HEK293 (cell line): ENCODE data around the gene LAMA5.

Experiments
- CTCF ChIA-PET: fragments of 350-600 bp; formaldehyde crosslinking; extraction: SDS; loops from one replicate; lab custom pipeline; 2021; ENCODE audit warnings: antibody characterized with exemption; lab: Yijun Ruan, JAX
- POLR2A ChIA-PET: fragments of 300-600 bp; formaldehyde crosslinking; extraction: SDS; loops from one replicate; lab custom pipeline; 2020; ENCODE audit warnings: antibody characterized with exemption, inconsistent platforms; lab: Yijun Ruan, JAX
- H3K27ac ChIP-seq: fragments of 200-500 bp; sonication (Bioruptor generic); 2 replicates; pipeline ENCODE4 v1.5.1; 2014; ENCODE audit warnings: low read depth, low read length, control low read depth, inconsistent platforms; ENCODE audit errors: extremely low read depth
- H3K36me3 ChIP-seq, 2 experiments: fragments of 200-500 bp in 1 of 2; sonication (Bioruptor generic) in 1 of 2; 1 replicate in 1 of 2; 2 replicates in 1 of 2; pipeline ENCODE4 v1.5.1; 2014 to 2017; ENCODE audit warnings: inconsistent platforms in 2 of 2, low read length in 2 of 2; ENCODE audit not compliant: control insufficient read depth in 2 of 2, insufficient read depth in 1 of 2
- H3K4me1 ChIP-seq: fragments of 200-500 bp; sonication (Bioruptor generic); 2 replicates; pipeline ENCODE4 v1.5.1; 2014; ENCODE audit warnings: mild to moderate bottlenecking, low read length, inconsistent platforms; ENCODE audit not compliant: control insufficient read depth, insufficient read depth
- H3K4me3 ChIP-seq: 2 replicates; pipeline ENCODE4 v1.5.1; 2011; ENCODE audit warnings: low read depth, mild to moderate bottlenecking, control low read depth, low read length, moderate library complexity
- H3K9me3 ChIP-seq: fragments of 200-500 bp; sonication (Bioruptor generic); 2 replicates; pipeline ENCODE4 v1.5.1; 2014; ENCODE audit warnings: low read depth, low read length, inconsistent platforms; ENCODE audit not compliant: control insufficient read depth, insufficient read depth
- BCL11A ChIP-seq: fragments of 450-650 bp; formaldehyde crosslinking; IDR thresholded peaks from 2 replicates; pipeline ENCODE4 v1.5.1; 2016; ENCODE audit warnings: low read depth, missing biosample characterization, missing genetic modification characterization
- GLIS2 ChIP-seq: fragments of 450-650 bp; formaldehyde crosslinking; IDR thresholded peaks from 2 replicates; pipeline ENCODE4 v1.5.1; 2016; ENCODE audit warnings: missing biosample characterization, missing genetic modification characterization
- HOXD13 ChIP-seq: sonication (generic); formaldehyde crosslinking; IDR thresholded peaks from 2 replicates; pipeline ENCODE4 v1.8.0; 2022; ENCODE audit warnings: missing genetic modification reagents, borderline replicate concordance
- KLF8 ChIP-seq: fragments of 450-650 bp; formaldehyde crosslinking; IDR thresholded peaks from 2 replicates; pipeline ENCODE4 v1.5.1; 2016; ENCODE audit warnings: missing biosample characterization, missing genetic modification characterization
- MYNN ChIP-seq: fragments of 450-650 bp; formaldehyde crosslinking; IDR thresholded peaks from 2 replicates; pipeline ENCODE4 v1.5.1; 2016; ENCODE audit warnings: missing biosample characterization, missing genetic modification characterization, borderline replicate concordance
- OVOL3 ChIP-seq: fragments of 450-650 bp; formaldehyde crosslinking; IDR thresholded peaks from 2 replicates; pipeline ENCODE4 v1.5.1; 2016; ENCODE audit warnings: missing biosample characterization, missing genetic modification characterization
- WT1 ChIP-seq: fragments of 450-650 bp; formaldehyde crosslinking; IDR thresholded peaks from 2 replicates; pipeline ENCODE4 v1.5.1; 2016; ENCODE audit warnings: missing biosample characterization, missing genetic modification characterization
- ZFHX2 ChIP-seq: fragments of 450-650 bp; formaldehyde crosslinking; conservative IDR thresholded peaks from 2 replicates; pipeline ENCODE4 v1.5.1; 2016; ENCODE audit warnings: missing biosample characterization, missing genetic modification characterization
- ZFP37 ChIP-seq: fragments of 450-650 bp; formaldehyde crosslinking; IDR thresholded peaks from 2 replicates; pipeline ENCODE4 v1.5.1; 2016; ENCODE audit warnings: missing biosample characterization, missing genetic modification characterization
- ZNF121 ChIP-seq: fragments of 450-650 bp; formaldehyde crosslinking; IDR thresholded peaks from 2 replicates; pipeline ENCODE4 v1.5.1; 2016; ENCODE audit warnings: missing biosample characterization, missing genetic modification characterization
- ZNF169 ChIP-seq: fragments of 450-650 bp; formaldehyde crosslinking; IDR thresholded peaks from 2 replicates; pipeline ENCODE4 v1.5.1; 2016; ENCODE audit warnings: missing biosample characterization, missing genetic modification characterization
- ZNF19 ChIP-seq: fragments of 450-650 bp; formaldehyde crosslinking; IDR thresholded peaks from 2 replicates; pipeline ENCODE4; 2016; ENCODE audit warnings: missing biosample characterization, missing genetic modification characterization, low read depth
- ZNF292 ChIP-seq: fragments of 450-650 bp; formaldehyde crosslinking; IDR thresholded peaks from 2 replicates; pipeline ENCODE4 v1.5.1; 2016; ENCODE audit warnings: low read depth, missing biosample characterization, missing genetic modification characterization, borderline replicate concordance
- ZNF426 ChIP-seq: fragments of 450-650 bp; formaldehyde crosslinking; IDR thresholded peaks from 2 replicates; pipeline ENCODE4 v1.5.1; 2017; ENCODE audit warnings: missing biosample characterization, missing genetic modification characterization, mild to moderate bottlenecking, inconsistent platforms, moderate library complexity
- ZNF501 ChIP-seq: fragments of 450-650 bp; formaldehyde crosslinking; IDR thresholded peaks from 2 replicates; pipeline ENCODE4 v1.5.1; 2016; ENCODE audit warnings: missing biosample characterization, missing genetic modification characterization
- ZNF549 ChIP-seq: fragments of 450-650 bp; IDR thresholded peaks from 2 replicates; pipeline ENCODE4 v1.5.1; 2018; ENCODE audit warnings: missing biosample characterization, missing genetic modification characterization, mild to moderate bottlenecking, inconsistent platforms, moderate library complexity
- ZNF571 ChIP-seq: fragments of 450-650 bp; formaldehyde crosslinking; IDR thresholded peaks from 2 replicates; pipeline ENCODE4 v1.5.0; 2017; ENCODE audit warnings: missing biosample characterization, missing genetic modification characterization
- ZNF585B ChIP-seq: fragments of 450-650 bp; formaldehyde crosslinking; IDR thresholded peaks from 2 replicates; pipeline ENCODE4 v1.5.1; 2016; ENCODE audit warnings: missing biosample characterization, missing genetic modification characterization
- ZNF621 ChIP-seq: fragments of 450-650 bp; formaldehyde crosslinking; IDR thresholded peaks from 2 replicates; pipeline ENCODE4 v1.5.1; 2017; ENCODE audit warnings: missing biosample characterization, missing genetic modification characterization
- ZNF701 ChIP-seq: fragments of 450-650 bp; formaldehyde crosslinking; IDR thresholded peaks from 2 replicates; pipeline ENCODE4 v1.5.1; 2016; ENCODE audit warnings: missing biosample characterization, missing genetic modification characterization
- ZNF791 ChIP-seq: fragments of 450-650 bp; formaldehyde crosslinking; IDR thresholded peaks from 2 replicates; pipeline ENCODE4 v1.5.1; 2016; ENCODE audit warnings: missing biosample characterization, missing genetic modification characterization
- ZNF843 ChIP-seq: fragments of 450-650 bp; formaldehyde crosslinking; IDR thresholded peaks from 2 replicates; pipeline ENCODE4 v1.5.1; 2016; ENCODE audit warnings: missing biosample characterization, missing genetic modification characterization
- TF ChIP-seq, protein P1 (sequence below): fragments of 450-650 bp; formaldehyde crosslinking; optimal IDR thresholded peaks from 2 replicates; pipeline ENCODE3; 2016; ENCODE audit warnings: missing biosample characterization, mild to moderate bottlenecking, missing genetic modification characterization
- TF ChIP-seq, protein P2 (sequence below): fragments of 450-650 bp; formaldehyde crosslinking; IDR thresholded peaks from 2 replicates; pipeline ENCODE4; 2016; ENCODE audit warnings: missing biosample characterization, missing genetic modification characterization
- TF ChIP-seq, protein P3 (sequence below): fragments of 450-650 bp; formaldehyde crosslinking; IDR thresholded peaks from 2 replicates; pipeline ENCODE4 v1.5.1; 2016; ENCODE audit warnings: missing biosample characterization, missing genetic modification characterization
- TF ChIP-seq, protein P4 (sequence below): fragments of 450-650 bp; IDR thresholded peaks from 2 replicates; pipeline ENCODE4 v1.5.1; 2018; ENCODE audit warnings: missing biosample characterization, missing genetic modification characterization
- TF ChIP-seq, protein P5 (sequence below): fragments of 450-650 bp; formaldehyde crosslinking; IDR thresholded peaks from 2 replicates; pipeline ENCODE4 v1.5.1; 2017; ENCODE audit warnings: missing biosample characterization, missing genetic modification characterization

Gene LAMA5

DNA sequence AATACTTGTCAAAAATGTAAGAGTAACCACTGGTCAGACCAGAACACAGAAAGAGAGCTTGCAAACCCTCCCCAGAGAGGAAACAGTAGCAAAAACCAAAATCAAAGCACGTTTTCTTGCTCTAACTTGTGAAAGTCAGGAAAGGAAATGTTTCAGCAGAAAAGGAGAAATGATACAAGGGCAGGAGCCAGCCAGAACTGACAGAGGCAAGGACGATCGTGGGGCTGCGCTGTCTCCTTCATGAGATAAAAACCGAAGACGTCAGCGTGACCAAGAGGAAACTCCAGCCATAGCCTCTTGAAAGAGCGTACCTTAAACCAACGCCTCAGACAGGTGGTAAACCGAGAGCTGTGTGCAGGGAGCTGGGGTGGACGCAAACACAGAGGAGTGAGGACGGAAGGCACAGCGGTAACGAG, 27.5 kb downstream of the LAMA5 start (continued):
- TF ChIP-seq ZNF701 (tag by site-specific recombination) = no peak

DNA sequence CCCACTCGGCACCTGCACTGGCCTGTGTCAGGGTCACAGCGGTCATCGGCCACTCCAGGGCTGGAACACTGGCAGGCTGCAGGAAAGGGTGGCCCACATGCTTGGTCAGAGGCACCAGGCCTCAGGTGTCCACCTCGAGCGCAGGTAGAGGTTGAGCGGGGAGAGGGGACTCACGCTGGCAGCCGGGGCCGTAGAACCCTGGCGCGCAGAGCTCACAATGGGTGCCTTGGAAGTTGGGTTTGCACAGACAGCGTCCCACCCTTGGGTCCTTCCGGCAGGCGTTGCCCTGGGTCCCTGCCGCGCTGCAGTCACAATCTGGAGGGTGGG, 28.9 kb downstream of the LAMA5 start:
- Histone ChIP-seq H3K4me1 (no peaks in the 10 kb centered on the region), H3K36me3 (peaks cover 0 to 63% of the 10 kb centered on the region in 2 experiments; a peak in 2 of 3 replicates), H3K27ac (no peak overlapping the region)
- CTCF ChIA-PET = interaction anchor here (1.0 kb wide), 1 partner anchor 12 kb away, joined by 4 read pairs; no protein-coding TSS in a partner anchor
- TF ChIP-seq ZNF501 (tag by site-specific recombination) (no peak), ZFHX2 (tag by site-specific recombination) (no peak), ZNF19 (tag by site-specific recombination) (no peak), ZNF585B (tag by site-specific recombination) (no peak), GLIS2 (tag by site-specific recombination) (no peak), WT1 (tag by site-specific recombination) (no peak), ZNF791 (tag by site-specific recombination) (no peak), KLF8 (no peak), OVOL3 (tag by site-specific recombination) (no peak), ZNF169 (tag by site-specific recombination) (no peak), ZNF571 (tag by site-specific recombination) (no peak), ZNF621 (tag by site-specific recombination) (no peak), MYNN (tag by site-specific recombination) (no peak), ZNF292 (tag by site-specific recombination) (no peak), ZNF843 (tag by site-specific recombination) (no peak), HOXD13 (no peak), ZNF549 (tag by site-specific recombination) (no peak)
- TF ChIP-seq, protein P1, sequence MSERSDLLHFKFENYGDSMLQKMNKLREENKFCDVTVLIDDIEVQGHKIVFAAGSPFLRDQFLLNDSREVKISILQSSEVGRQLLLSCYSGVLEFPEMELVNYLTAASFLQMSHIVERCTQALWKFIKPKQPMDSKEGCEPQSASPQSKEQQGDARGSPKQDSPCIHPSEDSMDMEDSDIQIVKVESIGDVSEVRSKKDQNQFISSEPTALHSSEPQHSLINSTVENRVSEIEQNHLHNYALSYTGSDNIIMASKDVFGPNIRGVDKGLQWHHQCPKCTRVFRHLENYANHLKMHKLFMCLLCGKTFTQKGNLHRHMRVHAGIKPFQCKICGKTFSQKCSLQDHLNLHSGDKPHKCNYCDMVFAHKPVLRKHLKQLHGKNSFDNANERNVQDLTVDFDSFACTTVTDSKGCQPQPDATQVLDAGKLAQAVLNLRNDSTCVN (tag by site-specific recombination) = no peak
- TF ChIP-seq, protein P2, sequence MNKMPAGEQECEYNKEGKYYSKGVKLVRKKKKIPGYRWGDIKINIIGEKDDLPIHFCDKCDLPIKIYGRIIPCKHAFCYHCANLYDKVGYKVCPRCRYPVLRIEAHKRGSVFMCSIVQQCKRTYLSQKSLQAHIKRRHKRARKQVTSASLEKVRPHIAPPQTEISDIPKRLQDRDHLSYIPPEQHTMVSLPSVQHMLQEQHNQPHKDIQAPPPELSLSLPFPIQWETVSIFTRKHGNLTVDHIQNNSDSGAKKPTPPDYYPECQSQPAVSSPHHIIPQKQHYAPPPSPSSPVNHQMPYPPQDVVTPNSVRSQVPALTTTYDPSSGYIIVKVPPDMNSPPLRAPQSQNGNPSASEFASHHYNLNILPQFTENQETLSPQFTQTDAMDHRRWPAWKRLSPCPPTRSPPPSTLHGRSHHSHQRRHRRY (tag by site-specific recombination) = no peak
- TF ChIP-seq, protein P3, sequence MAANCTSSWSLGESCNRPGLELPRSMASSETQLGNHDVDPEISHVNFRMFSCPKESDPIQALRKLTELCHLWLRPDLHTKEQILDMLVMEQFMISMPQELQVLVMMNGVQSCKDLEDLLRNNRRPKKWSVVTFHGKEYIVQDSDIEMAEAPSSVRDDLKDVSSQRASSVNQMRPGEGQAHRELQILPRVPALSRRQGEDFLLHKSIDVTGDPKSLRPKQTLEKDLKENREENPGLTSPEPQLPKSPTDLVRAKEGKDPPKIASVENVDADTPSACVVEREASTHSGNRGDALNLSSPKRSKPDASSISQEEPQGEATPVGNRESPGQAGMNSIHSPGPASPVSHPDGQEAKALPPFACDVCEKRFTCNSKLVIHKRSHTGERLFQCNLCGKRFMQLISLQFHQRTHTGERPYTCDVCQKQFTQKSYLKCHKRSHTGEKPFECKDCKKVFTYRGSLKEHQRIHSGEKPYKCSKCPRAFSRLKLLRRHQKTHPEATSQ = no peak
- TF ChIP-seq, all 188 proteins: peak for 0
- Histone ChIP-seq H3K9me3 (no peaks in the 10 kb centered on the region), H3K4me3 (no peak overlapping the region)
- POLR2A ChIA-PET = no interaction called here

DNA sequence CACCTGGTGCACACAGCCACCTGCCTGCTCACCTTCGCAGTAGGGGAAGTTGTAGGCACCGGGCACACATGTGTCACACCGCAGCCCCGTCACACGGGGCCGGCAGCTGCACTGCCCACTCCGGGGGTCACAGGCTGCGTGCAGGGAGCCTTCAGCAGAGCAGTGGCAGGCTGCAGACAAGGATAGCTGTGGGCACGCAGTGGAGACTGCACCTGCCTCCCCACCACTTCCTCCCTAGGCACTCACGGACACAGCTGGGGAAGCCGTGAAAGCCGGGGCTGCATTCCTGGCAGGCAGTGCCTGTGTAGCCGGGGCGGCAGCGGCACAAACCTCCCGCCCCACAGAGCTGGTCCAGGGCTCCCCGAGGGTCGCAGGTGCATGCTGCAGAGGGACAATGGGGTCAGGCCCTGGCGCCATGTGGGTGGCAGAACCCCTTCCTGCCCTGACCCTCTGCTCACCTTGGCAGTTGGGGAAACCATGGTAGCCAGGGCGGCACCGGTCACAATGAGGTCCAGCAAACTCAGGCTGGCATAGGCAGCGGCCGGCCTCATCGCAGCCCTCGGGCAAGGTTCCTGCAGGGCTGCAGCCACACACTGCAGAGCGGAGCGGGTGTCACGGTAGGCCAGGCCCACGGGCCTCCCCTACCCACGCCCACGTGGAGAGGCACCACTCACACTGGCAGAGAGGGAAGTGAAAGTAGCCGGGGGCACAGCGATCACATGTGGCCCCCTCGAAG, 29.4 kb downstream of the LAMA5 start:
- H3K9me3 ChIP-seq = no peaks in the 10 kb centered on the region
- CTCF ChIA-PET = no interaction called here
- no peak overlapping the region for H3K4me3 ChIP-seq
- peaks cover 0 to 63% of the 10 kb centered on the region in 2 experiments; a peak in 2 of 3 replicates for H3K36me3 ChIP-seq
- POLR2A ChIA-PET = no interaction called here
- no peaks in the 10 kb centered on the region for H3K4me1 ChIP-seq
- no peak overlapping the region for H3K27ac ChIP-seq
- TF ChIP-seq, protein P4, sequence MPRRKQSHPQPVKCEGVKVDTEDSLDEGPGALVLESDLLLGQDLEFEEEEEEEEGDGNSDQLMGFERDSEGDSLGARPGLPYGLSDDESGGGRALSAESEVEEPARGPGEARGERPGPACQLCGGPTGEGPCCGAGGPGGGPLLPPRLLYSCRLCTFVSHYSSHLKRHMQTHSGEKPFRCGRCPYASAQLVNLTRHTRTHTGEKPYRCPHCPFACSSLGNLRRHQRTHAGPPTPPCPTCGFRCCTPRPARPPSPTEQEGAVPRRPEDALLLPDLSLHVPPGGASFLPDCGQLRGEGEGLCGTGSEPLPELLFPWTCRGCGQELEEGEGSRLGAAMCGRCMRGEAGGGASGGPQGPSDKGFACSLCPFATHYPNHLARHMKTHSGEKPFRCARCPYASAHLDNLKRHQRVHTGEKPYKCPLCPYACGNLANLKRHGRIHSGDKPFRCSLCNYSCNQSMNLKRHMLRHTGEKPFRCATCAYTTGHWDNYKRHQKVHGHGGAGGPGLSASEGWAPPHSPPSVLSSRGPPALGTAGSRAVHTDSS (tag by site-specific recombination) = no peak
- TF ChIP-seq ZFP37 (tag by site-specific recombination) (no peak), ZNF121 (no peak), BCL11A (tag by site-specific recombination) (no peak), ZNF571 (tag by site-specific recombination) (no peak), ZNF426 (no peak)
- TF ChIP-seq, protein P5, sequence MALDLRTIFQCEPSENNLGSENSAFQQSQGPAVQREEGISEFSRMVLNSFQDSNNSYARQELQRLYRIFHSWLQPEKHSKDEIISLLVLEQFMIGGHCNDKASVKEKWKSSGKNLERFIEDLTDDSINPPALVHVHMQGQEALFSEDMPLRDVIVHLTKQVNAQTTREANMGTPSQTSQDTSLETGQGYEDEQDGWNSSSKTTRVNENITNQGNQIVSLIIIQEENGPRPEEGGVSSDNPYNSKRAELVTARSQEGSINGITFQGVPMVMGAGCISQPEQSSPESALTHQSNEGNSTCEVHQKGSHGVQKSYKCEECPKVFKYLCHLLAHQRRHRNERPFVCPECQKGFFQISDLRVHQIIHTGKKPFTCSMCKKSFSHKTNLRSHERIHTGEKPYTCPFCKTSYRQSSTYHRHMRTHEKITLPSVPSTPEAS (tag by site-specific recombination) = no peak
